ENCODE data around the gene QDPR.

- no peak for TF ChIP-seq EZH2 (optimal IDR thresholded peaks at IDR 0.05; ENCODE audit: low read depth, low read length)
- no peak for TF ChIP-seq CTCF (IDR thresholded peaks at IDR 0.05; ENCODE audit: low read length)
Observed at GRCh38 chr4:17447056-17447455, 64.8 kb downstream of the QDPR start.

Data from MM.1S (cell line).